GM23338 (cell line): ENCODE measurements around the gene GJC2.

Source experiments
- CREB1 ChIP-seq: fragments of 250-450 bp; sonication (Bioruptor Pico); IDR thresholded peaks from 2 replicates; pipeline ENCODE4 v1.5.0; 2020; ENCODE audit warnings: low read depth, mild to moderate bottlenecking, moderate library complexity
- CTCF ChIP-seq, 2 experiments: fragments of 200-600 bp in 1 of 2; sonication (generic) in 1 of 2; conservative IDR thresholded peaks; 2 replicates each; pipeline versions ENCODE4 v1.5.1 to v1.6.1; 2016 to 2017; ENCODE audit warnings: antibody characterized with exemption in 2 of 2, low read depth in 2 of 2, mild to moderate bottlenecking in 2 of 2, moderate library complexity in 1 of 2
- JUNB ChIP-seq: IDR thresholded peaks from one replicate; pipeline ENCODE4 v1.6.1; 2016; ENCODE audit warnings: antibody characterized with exemption; ENCODE audit not compliant: unreplicated experiment
- NANOG ChIP-seq: IDR thresholded peaks from 2 replicates; pipeline ENCODE4 v1.6.1; 2016; ENCODE audit warnings: antibody characterized with exemption, borderline replicate concordance
- REST ChIP-seq: IDR thresholded peaks from one replicate; pipeline ENCODE4 v1.6.1; 2018; ENCODE audit warnings: antibody characterized with exemption; ENCODE audit not compliant: unreplicated experiment

DNA sequence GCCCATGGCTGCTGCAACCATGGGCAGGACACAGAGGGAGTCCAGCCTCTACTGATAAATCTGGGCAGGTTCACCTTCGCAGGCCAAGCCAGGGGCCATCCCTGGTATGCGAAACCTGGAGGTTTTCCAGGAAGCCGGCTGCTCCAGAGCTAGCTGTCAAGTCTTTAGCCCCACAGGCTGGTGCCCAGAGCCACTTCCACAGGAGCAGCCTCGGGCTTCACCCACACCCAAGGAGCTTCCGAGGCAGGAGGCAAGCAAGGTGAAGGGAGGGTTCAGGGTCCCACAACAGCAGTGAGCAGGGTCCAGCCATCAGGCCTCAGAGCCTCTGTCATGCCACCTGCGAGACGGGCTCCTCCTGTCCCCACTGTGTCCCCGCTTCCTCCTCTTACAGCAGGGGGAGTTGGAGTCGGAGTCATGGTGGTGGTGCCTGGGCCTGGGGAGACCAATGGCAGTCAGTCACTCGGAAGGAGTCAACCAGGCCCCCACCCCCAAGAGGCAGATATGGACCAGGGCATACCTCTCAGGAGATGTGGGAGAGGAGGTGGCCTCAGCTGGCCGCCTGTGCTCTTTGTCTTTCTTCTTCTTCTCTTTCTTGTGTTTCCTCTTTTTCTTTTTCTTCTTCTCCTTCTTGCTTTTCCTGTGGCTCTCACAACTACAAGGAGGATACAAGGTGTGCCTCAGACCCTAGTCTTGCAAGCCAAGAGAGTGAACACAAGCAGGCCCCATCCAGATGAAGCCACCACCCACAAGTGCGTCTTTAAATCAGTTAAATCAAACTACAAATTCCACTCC lies 48.7 kb upstream of the GJC2 start:
- TF ChIP-seq JUNB: no peak
- TF ChIP-seq REST: no peak
- TF ChIP-seq CTCF (conservative IDR thresholded peaks at IDR 0.05; ENCODE audit: low read depth in 2 of 2): no peak
- no peak for TF ChIP-seq CREB1 (CRISPR knock-in tag)
- TF ChIP-seq NANOG: no peak
